ENCODE data around the gene ZFP3.
"Not testable (repeated sequence)": the region's sequence is repeated elsewhere in the genome, so short reads cannot be mapped to it uniquely, and the experiment has no call there.

Gene ZFP3

GRCh38 chr17:5138616-5139457 is 60.6 kb downstream of the ZFP3 start:
- no peak for DNase-seq (ENCODE audit: low read depth)

- DNase-seq (ENCODE audit: low read depth): no peak
Measured at GRCh38 chr17:5139458-5139732, 61.1 kb downstream of the ZFP3 start.

- not testable (repeated sequence) for DNase-seq (ENCODE audit: low read depth)
Measured at GRCh38 chr17:5142877-5143276, 64.6 kb downstream of the ZFP3 start.

Data from EH (cell line).